ENCODE measurements around the gene TRIAP1.
A peak's percentile ranks its signal among the peaks of the same experiment; 100 is the strongest.

Gene TRIAP1

DNA sequence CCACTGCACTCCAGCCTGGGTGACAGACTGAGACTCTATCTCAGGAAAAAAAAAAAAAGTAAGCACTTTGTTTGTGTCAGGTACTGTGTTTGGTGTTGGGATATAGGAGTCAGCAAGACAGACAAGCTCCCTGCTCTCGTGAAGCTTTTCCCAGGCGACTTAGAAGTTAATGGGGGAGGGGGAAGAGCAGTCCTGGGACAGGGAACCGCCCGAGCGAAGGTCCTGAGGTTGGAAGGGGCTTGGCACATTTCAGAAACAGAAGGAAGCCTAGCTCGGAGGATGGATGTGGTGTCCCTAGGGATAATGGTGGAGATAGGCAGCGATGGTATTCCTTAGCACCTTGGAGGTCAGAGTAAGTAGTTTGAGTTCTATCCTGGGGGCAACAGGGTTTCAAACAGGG is 16.8 kb downstream of the TRIAP1 start:
- no peak for DNase-seq (ENCODE audit: low read depth)

DNA sequence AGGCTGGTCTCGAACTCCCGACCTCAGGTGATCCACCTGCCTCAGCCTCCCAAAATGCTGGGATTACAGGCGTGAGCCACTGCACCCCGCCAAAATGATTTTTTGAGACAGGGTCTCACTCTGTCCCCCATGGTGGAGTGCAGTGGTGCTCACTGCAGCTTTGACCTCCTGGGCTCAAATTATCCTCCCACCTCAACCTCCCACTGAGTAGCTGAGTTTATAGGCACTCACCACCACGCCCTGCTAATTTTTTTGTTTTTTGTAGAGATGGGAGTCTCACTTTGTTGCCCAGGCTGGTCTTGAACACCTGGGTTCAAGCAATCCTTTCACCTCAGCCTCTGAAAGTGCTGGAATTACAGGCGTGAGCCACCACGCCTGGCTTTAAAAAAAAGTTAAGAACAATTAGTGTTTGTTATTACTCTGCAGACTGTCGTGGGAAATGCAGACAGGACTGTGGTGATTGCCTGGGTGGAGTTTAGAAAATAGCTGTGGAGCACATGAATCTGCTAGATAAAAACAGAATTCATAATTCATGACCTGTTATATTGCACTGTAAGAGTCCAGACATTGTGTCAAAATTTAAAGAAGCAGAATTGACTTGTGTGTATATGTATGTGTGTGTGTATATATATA is 17.5 kb downstream of the TRIAP1 start:
- no peak for DNase-seq (ENCODE audit: low read depth)

DNA sequence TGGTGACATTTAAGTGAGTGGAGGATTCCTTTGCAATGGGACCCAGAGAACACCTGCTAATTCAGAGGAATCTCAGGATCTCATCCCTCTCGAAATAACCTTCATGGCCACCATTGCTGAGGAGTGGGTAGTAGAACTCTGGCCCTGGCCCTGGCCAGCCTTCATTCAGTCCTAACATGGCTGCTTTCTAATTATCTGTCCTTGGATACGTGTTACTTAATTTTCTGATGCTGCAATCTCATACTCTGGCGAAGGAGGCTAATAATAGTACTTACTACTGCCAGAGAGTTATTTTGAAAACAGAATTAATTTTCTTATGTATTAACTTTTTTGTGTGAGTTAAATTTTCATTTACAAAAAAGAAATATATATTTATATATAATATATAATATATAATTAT is 20.4 kb downstream of the TRIAP1 start:
- DNase-seq (ENCODE audit: low read depth): no peak

DNA sequence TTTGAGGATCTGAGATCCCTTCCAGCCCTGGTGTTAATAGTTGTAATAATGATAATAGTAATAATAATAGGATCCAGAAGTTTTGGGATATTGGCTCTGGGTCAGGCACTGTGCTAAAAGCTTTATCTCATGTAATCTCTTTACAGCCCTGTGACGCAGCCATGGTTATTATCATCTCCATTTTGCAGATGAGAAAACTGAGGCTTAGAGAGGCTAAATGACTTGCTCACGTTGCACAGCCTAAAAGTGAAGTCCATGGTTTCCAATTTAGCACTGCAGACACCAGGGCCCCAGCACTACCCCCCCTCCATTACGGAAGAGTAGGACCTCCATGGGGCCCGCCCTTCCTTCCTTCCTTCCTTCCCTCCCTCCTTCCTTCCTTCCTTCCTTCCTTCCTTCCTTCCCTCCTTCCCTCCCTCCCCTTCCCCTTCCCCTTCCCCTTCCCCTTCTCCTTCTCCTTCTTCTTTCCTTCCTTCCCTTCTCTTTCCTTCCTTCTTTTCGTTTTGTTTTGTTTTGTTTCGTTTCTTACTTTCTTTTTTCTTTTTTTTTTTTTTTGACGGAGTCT is 23.2 kb downstream of the TRIAP1 start:
- DNase-seq (ENCODE audit: low read depth): no peak

DNA sequence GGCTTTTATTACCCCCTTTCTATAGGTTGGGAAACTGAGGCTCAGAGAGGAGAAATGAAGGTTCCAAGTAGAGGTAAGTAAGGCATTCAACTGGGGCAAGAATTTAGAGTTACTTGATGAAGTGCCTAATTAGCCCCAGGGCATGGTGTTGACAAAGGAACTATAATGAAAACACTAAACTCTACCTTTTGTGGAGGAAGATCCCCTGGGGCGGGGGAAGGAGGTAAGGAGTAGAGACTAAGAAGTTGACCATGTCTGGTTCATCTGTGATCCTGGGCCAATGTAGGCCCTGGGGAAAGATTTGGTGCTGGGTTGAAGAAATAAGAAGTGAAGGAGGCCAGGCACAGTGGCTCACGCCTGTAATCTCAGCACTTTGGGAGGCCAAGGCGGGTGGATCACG is 24.5 kb downstream of the TRIAP1 start:
- no peak for DNase-seq (ENCODE audit: low read depth)

DNA sequence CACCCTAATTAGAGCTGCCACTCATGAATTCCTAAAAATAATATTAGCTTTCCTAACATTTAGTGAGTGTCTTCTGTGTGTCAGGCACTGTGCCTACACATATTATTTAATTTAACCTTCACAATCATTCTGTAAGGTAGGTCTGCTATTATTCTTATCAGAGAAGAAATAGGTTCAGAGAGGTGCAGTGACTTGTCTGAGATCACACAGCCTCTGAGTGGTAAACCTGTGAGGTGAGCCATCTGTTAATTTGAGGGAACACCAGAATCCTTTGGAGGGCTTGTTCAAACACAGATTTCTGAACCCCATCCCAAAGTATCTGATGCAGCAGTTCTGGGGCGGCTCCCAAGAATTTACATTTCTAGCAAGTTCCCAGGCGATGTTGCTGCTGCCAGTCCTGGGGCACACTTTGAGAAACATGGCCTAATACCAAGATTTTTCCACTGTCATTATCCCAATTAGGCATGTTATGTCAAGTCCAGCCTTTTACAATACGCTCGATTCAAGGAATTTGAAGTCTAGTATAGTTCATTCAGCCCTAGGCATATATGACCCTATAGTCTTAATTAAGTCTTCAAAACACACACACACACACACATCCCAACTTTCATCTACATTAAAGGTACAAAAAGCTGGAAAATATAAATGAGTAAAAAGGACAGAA is 28.1 kb downstream of the TRIAP1 start:
- no peak for DNase-seq (ENCODE audit: low read depth)

DNA sequence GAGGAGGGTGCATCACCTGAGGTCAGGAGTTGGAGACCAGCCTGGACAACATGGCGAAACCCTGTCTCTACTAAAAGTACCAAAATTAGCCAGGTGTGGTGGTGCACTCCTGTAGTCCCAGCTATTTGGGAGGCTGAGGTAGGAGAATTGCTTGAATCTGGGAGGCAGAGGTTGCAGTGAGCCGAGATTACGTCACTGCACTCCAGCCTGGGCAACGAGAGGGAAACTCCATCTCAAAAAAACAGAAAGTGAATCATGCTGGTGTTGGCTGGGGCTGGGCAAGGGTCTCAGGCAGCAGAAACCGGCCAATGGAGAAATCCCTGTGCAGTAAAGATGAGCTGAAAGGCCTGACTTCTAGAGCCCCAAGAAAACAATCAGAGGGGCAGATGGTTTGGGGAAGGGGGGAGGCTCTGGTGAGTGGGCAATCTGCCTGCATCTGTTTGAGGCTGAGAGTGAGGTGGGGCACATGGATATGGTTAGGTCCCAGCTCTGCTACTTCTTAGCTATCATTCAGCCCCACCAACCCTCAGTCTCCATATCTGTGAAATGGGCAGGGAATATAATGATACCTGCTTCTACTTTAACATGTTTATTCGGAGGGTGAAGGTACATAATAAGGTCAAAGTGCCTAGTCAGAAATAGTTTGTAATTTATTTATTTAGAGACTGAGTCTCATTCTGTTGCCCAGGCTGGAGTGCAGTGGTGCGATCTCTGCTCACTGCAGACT is 29.5 kb downstream of the TRIAP1 start:
- no peak for DNase-seq (ENCODE audit: low read depth)

DNA sequence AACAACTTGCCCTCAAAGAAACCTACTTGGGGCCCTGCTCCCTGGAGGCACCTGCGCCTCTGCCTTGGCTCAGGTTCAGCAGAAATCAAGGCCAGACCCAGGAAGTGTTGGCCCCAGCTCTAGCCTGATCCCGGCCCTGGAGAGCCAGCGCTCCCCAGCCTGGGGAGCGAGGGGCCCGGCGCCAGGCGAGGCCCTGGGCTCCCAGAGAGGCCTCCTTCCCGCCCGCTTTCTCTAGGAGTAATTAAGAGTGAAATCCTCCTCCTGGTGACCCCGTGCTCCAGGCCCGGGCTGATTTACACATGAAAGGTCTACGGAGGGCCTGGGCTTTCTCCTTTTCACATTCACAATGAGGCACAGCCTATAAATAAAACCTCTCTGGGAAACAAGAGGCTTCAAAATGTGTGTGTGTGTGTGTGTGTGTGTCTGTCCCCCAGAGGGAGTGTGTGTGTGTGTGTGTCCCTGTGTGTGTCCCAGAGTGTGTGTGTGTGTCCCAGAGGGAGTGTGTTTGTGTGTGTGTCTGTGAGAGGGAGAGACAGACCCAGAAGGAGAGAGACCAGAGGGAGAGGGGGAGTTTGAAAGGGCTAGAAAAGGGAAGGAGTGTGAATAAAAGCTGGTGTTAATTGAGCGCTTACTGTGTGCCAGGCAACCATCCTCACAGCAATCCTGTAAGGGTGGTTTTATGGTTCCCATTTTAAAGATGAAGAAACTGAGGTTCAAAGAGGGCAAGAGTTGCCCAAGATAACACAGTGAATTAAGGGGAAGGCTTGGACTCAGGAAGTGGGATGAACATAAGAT is 32.1 kb downstream of the TRIAP1 start:
- no peak for DNase-seq (ENCODE audit: low read depth)

DNA sequence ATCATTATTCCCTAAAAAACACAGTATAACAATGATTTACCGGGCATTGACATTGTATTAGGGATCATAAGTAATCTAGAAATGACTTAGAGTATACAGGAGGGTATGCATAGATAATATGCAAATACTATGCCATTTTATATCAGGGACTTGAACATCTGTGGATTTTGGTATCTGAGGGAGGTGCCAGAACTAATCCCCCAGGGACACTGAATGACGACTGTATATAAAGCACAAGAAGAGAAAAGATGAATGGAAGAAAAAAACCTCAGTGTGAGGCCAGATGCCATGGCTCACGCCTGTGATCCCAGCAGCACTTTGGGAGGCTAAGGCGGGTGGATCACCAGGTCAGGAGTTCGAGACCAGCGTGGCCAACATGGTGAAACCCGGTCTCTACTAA is 33.8 kb downstream of the TRIAP1 start:
- DNase-seq (ENCODE audit: low read depth): no peak

DNA sequence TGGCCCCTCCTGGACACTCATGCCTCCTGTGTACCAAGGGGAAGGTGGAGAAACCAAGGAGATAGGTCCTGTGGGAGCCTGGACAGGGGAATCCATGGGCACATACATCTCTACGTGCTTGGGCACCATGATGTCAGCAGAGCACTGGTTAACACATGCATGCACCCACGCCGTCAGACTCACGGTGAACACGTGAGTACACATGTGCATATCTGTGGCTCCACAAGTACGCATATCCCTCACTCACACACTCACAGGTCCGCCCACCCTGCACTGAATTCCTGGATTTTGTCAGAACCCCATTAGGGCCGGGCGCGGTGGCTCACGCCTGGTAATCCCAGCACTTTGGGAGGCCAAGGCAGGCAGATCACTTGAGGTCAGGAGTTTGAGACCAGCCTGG is 37.4 kb downstream of the TRIAP1 start:
- no peak for DNase-seq (ENCODE audit: low read depth)

DNA sequence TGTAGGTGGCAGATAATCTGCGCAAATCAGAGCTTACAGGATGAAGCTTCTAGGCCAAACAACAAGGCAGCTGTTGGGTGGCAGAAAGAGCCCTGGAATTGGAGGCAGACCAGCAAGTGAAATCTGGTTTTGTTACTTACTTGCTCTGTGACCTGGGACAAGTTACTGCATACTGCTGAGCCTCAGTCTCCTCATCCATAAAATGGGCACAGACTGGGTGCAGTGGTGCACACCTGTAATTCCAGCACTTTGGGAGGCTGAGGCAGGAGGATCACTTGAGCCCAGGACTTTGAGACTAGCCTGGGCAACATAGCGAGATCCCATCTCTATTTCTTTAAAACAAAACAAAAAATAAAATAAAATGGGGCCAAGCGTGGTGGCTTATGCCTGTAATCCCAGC is 39.6 kb downstream of the TRIAP1 start:
- no peak for DNase-seq (ENCODE audit: low read depth)

DNA sequence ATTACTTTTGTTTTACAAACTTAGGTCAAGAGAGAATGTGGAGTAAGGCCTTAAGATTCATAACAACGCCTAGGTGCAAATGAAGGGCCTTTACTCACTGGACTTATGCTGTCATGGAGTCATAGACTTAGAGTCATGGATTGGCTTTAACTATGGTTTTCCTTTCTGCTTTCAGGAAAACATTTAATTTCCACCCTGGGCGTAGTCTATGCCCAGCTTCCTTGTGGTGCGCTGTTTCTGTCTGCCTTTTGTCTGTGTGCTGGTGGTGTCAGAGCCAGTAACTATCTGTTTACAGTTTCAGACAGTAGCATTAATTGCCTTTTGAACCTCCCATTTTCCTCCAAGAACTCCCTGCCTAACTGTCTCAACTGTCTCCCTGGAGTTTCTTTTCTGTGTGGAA is 40.1 kb downstream of the TRIAP1 start:
- DNase-seq (ENCODE audit: low read depth): no peak

DNA sequence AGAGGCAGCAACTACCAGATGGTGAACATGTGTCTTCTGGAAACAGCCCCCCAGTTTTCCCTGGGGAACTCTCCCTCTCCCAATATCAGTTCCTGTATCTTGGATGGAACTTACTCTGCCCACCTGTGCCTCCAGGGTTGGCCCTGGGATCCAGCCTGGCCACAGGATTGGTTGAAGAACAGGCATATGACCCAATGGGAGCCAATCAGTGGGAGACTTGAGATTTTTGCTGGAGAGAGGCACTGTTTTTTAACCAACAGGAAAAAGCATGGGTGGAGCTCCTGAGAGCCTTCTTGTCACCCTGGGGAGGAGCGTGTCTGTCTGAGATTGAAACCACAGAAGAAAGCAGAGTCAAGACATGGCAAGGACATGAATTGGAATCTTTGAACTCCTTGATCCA is 41.9 kb downstream of the TRIAP1 start:
- peak; percentile 6 for DNase-seq (ENCODE audit: low read depth)

DNA sequence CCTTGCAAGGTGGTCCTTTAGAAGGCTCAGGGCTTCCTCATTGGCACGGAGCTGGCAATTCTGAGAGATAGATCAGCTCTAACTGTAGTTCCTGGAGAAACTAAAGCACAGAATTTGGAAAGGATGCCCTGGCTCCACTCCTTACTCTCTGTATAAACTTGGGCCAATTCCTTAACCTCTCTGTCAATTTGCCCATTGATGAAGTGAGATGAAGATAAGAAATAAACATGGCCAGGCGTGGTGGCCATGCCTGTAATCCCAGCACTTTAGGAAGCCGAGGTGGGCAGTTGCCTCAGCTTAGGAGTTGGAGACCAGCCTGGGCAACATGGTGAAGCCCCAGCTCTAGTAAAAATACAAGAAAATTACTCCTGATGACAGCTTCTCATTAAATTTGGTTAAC is 42.3 kb downstream of the TRIAP1 start:
- DNase-seq (ENCODE audit: low read depth): no peak

DNA sequence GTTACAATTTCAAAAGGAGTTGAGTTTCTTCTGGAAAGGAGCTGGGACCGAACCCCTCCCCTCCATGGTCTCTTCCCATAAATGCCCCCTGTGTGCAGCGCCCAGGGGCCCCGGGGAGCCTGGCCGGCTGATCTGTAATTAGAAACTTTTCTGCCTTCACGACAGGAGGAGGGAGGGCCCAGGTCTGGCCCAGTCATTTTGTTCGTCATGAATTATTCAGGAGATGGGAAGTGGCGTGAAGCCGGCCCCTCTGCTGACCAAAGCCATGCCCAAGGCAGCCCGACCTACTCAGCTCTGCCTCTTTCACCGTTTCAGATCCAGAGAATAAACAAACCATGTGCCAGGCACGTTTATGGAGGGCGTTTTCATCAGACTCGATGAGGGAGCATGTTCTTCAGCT is 44.0 kb downstream of the TRIAP1 start:
- peak; percentile 22 for DNase-seq (ENCODE audit: low read depth)

DNA sequence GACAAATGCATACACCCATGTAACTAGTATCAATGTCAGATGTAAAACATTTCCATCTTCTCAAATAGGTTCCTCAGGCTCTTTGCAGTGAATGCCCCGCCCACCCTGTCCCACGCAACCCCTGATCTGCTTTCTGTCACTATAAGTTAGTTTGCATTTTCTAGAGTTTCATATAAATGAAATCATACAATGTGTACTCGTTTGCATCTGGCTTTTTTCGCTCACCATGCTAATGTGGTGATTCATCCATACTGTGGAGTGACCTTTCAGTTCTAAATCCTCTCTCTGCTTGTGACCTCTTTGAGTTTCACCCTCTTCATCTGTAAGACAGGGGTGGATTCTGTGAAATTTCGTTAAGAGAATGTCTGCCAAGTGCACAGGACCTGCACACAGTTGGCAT is 46.7 kb downstream of the TRIAP1 start:
- DNase-seq (ENCODE audit: low read depth): peak; percentile 63

DNA sequence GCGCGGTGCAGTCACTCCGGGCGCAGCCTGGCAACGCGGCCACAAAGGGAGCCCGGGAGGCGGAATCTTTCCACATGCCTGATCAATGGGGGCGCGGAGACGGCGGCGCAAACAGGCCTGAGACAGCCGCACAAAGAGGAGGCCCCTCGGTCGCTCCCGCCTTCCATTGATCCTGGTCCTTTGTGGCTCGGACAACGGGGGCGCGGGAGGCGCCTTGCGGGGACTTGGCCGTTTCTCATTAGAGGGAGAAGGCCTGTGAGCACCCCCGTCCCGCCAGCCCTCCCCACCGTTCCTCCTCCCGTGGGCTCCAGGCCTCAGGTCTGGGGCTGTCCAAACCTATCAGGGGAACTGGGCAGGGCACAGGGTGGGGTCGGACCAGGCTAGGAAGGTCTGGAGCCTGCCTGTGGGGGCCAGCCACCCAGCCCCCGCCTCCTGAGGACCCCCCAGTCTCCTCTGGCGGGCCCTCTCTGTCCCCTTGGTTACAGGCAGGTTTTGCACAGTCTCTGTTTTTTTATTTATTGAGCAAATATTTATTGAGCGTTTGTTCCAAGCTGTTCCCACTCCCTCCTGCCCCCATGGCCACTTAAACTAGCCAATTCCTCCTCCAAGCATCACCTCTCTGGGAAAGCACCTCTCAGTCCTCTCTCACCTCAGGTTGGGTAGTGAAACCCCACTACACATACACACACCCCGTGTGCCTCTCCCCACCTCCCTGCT is 48.2 kb downstream of the TRIAP1 start:
- DNase-seq (ENCODE audit: low read depth): no peak

DNA sequence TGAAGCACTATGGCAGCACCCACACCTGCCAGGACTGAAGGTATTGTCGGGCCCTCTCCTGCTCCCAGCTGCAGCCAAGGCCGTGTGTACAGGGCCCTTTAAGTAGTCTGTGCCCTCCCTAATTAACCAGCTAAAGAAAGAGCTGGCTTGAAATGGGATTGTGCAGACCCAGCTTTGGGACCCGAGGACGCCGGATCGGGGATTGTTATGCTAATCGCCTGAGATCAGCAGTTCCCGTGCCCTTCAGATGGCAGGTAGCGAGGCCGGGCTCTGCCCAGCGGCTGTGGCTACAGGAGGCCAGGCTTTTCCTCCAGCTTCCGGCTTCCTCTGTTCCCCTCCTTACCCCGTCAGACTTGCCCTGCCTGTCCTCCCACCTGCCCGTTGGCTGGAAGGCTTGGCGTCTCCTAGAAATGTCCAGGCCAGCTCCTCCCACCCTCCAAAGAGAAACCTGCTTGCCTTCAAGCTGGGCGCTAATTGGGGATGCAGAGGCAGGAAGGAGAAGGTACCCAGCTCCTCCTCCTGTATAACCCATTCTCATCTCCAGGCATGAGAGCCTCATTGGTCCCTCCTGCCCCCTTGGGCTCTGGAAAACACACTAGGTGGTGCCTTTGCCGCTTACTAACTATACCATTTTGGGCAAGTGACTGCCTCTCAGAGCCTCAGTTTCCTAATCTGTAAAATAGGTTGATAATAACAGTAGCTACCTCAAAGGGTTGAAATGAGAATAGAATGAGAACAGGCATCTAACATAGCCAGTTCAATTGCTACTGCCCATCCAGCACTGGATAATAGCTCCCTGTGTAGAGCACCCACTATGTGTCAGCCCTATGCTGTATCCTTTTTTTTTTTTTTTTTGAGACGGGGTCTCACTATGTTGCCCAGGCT is 51.5 kb downstream of the TRIAP1 start:
- DNase-seq (ENCODE audit: low read depth): no peak

Measured in ELR (cell line).